HK-2 (cell line): ENCODE results near the gene PIEZO1.

Experiments
- DNase-seq: peaks from one replicate; pipeline ENCODE4 v3.0.0-alpha.2; 2018; ENCODE audit not compliant: unreplicated experiment

Gene PIEZO1

GRCh38 chr16:88667461-88667860 lies 117.6 kb downstream of the PIEZO1 start:
- no peak for DNase-seq

GRCh38 chr16:88665570-88665969 lies 119.5 kb downstream of the PIEZO1 start:
- no peak for DNase-seq
